Lung (tissue), 12 donors: ENCODE results near the gene PTPRN2. TPM values are rescaled to one million over a fixed set of nuclear protein-coding genes. Genes with fewer than 3 reads are reported as not detected.

Experiments used
- ATAC-seq: fragments of 200-7000 bp; cut with Tn5 transposase; one replicate; pipeline ENCODE4 v1.9.1; 2020; ENCODE audit warnings: moderate number of reproducible peaks; ENCODE audit not compliant: insufficient read depth, low FRiP score
- DNase-seq, 3 donors: peaks; one replicate each; pipeline ENCODE4 v3.0.0-alpha.2; 2013 to 2017
- H3K27ac ChIP-seq, 2 donors: one replicate each; pipeline ENCODE4 v1.5.1; 2013; ENCODE audit warnings: mild to moderate bottlenecking in 2 of 2, moderate library complexity in 2 of 2, control low read depth in 1 of 2, inconsistent platforms in 1 of 2, low read depth in 1 of 2, low read length in 1 of 2
- H3K27me3 ChIP-seq, 3 donors: one replicate each; pipeline ENCODE4 v1.5.1; 2013; ENCODE audit warnings: low read length in 2 of 3; ENCODE audit not compliant: control insufficient read depth in 3 of 3, insufficient read depth in 3 of 3
- H3K36me3 ChIP-seq, 4 donors: one replicate each; pipeline ENCODE4 v1.5.1; 2013; ENCODE audit warnings: low read length in 4 of 4, mild to moderate bottlenecking in 1 of 4, moderate library complexity in 1 of 4; ENCODE audit not compliant: control insufficient read depth in 4 of 4, insufficient read depth in 4 of 4
- H3K4me1 ChIP-seq, 5 donors: one replicate each; pipeline ENCODE4 v1.5.1; 2013; ENCODE audit warnings: low read length in 5 of 5, mild to moderate bottlenecking in 2 of 5, moderate library complexity in 1 of 5; ENCODE audit not compliant: control insufficient read depth in 5 of 5, insufficient read depth in 5 of 5
- H3K4me3 ChIP-seq: one replicate; pipeline ENCODE4 v1.5.1; 2013; ENCODE audit warnings: mild to moderate bottlenecking, control low read depth, moderate library complexity
- H3K9ac ChIP-seq, 2 donors: one replicate each; pipeline ENCODE4 v1.5.1; 2013; ENCODE audit warnings: low read length in 2 of 2, control low read depth in 1 of 2; ENCODE audit not compliant: insufficient read depth in 1 of 2
- H3K9me3 ChIP-seq, 4 donors: one replicate each; pipeline ENCODE4 v1.5.1; 2013; ENCODE audit warnings: low read length in 3 of 4, mild to moderate bottlenecking in 1 of 4, moderate library complexity in 1 of 4; ENCODE audit not compliant: control insufficient read depth in 4 of 4, insufficient read depth in 3 of 4
- CTCF ChIP-seq: IDR thresholded peaks from 2 replicates; pipeline ENCODE4 v1.5.1; 2012; ENCODE audit warnings: mild to moderate bottlenecking; ENCODE audit errors: control extremely low read depth, extremely low read depth
- WGBS, 2 donors: extraction: QIAGEN DNeasy Blood & Tissue Kit; methylation state at CpG; one replicate each; pipeline ENCODE4 v1.1.7; 2013; 5-methylcytosine and 5-hydroxymethylcytosine counted together
- polyA plus RNA-seq, 2 donors: library from polyadenylated mRNA; stranded (reverse); fragments of 200-250 nt; gene quantifications; one replicate each; pipeline ENCODE4 v1.2.1, GENCODE V29; 2013
- total RNA-seq, 2 donors: library from RNA; depleted of rRNA in 1 of 2; stranded (reverse); fragments of >200 nt in 1 of 2; gene quantifications; one replicate each; pipeline ENCODE4 v1.2.1, GENCODE V29; 2014 to 2021
- donor health status: control.
- donor health status: control.
- donor health status: Bipolar disorder and iron deficiency.
- donor health status: healthy.
- donor health status: DM: yes; HTN: yes; CAD: no.

The PTPRN2 gene
- total and polyA plus RNA-seq, 4 donors = 2.1 to 7.4 (median 4.4) TPM

- Histone ChIP-seq H3K4me1 (no peaks in the 10 kb centered on the region), H3K9me3 (no peaks in the 10 kb centered on the region), H3K27me3 (peaks cover 0 to 13% (median 8%) of the 10 kb centered on the region in 3 donors), H3K27ac (no peak overlapping the region), H3K4me3 (no peak overlapping the region), H3K36me3 (no peaks in the 10 kb centered on the region), H3K9ac (no peak overlapping the region)
- no peak for TF ChIP-seq CTCF
- DNase-seq (no peak), ATAC-seq (no peak)
- 82 to 91% methylated on average over 32 of the region's 32 CpGs for WGBS, 2 donors
Measured at GRCh38 chr7:157722137-157723060, 865.2 kb downstream of the PTPRN2 start.

GRCh38 chr7:157721468-157722136, 866.0 kb downstream of the PTPRN2 start:
- Histone ChIP-seq H3K4me3 (no peak overlapping the region), H3K36me3 (no peaks in the 10 kb centered on the region), H3K27me3 (peaks cover 0 to 11% (median 6%) of the 10 kb centered on the region in 3 donors), H3K27ac (no peak overlapping the region), H3K9me3 (no peaks in the 10 kb centered on the region), H3K9ac (no peak overlapping the region), H3K4me1 (no peaks in the 10 kb centered on the region)
- no peak for TF ChIP-seq CTCF
- DNase-seq (no peak), ATAC-seq (no peak)
- 82 to 85% methylated on average over 26 of the region's 26 CpGs for WGBS, 2 donors

GRCh38 chr7:157719705-157720655, 867.6 kb downstream of the PTPRN2 start:
- Histone ChIP-seq H3K9ac (no peak overlapping the region), H3K4me3 (no peak overlapping the region), H3K9me3 (no peaks in the 10 kb centered on the region), H3K27ac (no peak overlapping the region), H3K4me1 (no peaks in the 10 kb centered on the region), H3K27me3 (peaks cover 0 to 7% (median 4%) of the 10 kb centered on the region in 3 donors), H3K36me3 (no peaks in the 10 kb centered on the region)
- no peak for TF ChIP-seq CTCF
- no peak for DNase-seq
- ATAC-seq = no peak
- 92 to 93% methylated on average over 36 of the region's 36 CpGs for WGBS, 2 donors
